Endothelial cell of umbilical vein (primary cell): ENCODE data around the gene ZFP62. TPM values are rescaled to one million over a fixed set of nuclear protein-coding genes. Genes with fewer than 3 reads are reported as not detected.

ENCODE experiments used
- BruUV-seq: library from RNA; stranded (reverse); fragments of 400-500 nt; replicated peaks from 2 replicates; lab custom pipeline; 2021; lab: Mats Ljungman, UMichigan
- CTCF ChIA-PET: fragments of 300-600, 350-600 bp; sonication (Branson Sonifier 250); formaldehyde crosslinking; loops from one replicate; lab custom pipeline; 2021; ENCODE audit warnings: antibody characterized with exemption, inconsistent platforms; lab: Charles Lee
- POLR2A ChIA-PET: fragments of 300-600, 350-600 bp; sonication (Branson Sonifier 250); formaldehyde crosslinking; loops from one replicate; lab custom pipeline; 2021; ENCODE audit warnings: antibody characterized with exemption, inconsistent platforms; lab: Charles Lee
- DNase-seq: peaks from one replicate; pipeline ENCODE4 v3.0.0-alpha.2; 2011; ENCODE audit warnings: low read depth, low spot score
- FAIRE-seq: peaks from 2 replicates; lab custom pipeline; 2011; peaks lifted over from hg19 to GRCh38; lab: Jason Lieb, UNC
- H2AFZ ChIP-seq: 2 replicates; pipeline ENCODE4 v1.6.0; 2012; ENCODE audit warnings: low read depth, low read length, control low read depth, inconsistent platforms
- H3K27ac ChIP-seq: 2 replicates; pipeline ENCODE4 v1.5.1; 2011; ENCODE audit warnings: low read depth, mild to moderate bottlenecking, control low read depth, low read length, moderate library complexity; ENCODE audit not compliant: insufficient read depth
- H3K27me3 ChIP-seq, 2 experiments: 2 replicates each; pipeline versions ENCODE4 v1.6.0 to v1.6.1; 2011; ENCODE audit warnings: low read length in 2 of 2, mixed read lengths in 1 of 2; ENCODE audit not compliant: control insufficient read depth in 2 of 2, insufficient read depth in 2 of 2
- H3K36me3 ChIP-seq, 2 experiments: 2 replicates in 1 of 2; 3 replicates in 1 of 2; pipeline ENCODE4 v1.5.1; 2011; ENCODE audit warnings: low read length in 2 of 2, mild to moderate bottlenecking in 1 of 2, moderate library complexity in 1 of 2; ENCODE audit not compliant: control insufficient read depth in 2 of 2, insufficient read depth in 2 of 2; ENCODE audit errors: extremely low read depth in 1 of 2
- H3K4me1 ChIP-seq: 3 replicates; pipeline ENCODE4 v1.5.1; 2011; ENCODE audit warnings: mild to moderate bottlenecking, low read length; ENCODE audit not compliant: control insufficient read depth, insufficient read depth; ENCODE audit errors: extremely low read depth
- H3K4me2 ChIP-seq: 2 replicates; pipeline ENCODE4 v1.6.1; 2011; ENCODE audit warnings: low read length, control low read depth, mixed read lengths; ENCODE audit not compliant: insufficient read depth
- H3K4me3 ChIP-seq, 3 experiments: fragments of 200-600 bp in 1 of 3; sonication (generic), shearing (Covaris generic) in 1 of 3; replicated peaks in 1 of 3; 2 replicates each; pipeline ENCODE4 v1.5.1; 2011 to 2016; ENCODE audit warnings: control low read depth in 3 of 3, low read length in 3 of 3, mild to moderate bottlenecking in 2 of 3, inconsistent platforms in 1 of 3, low read depth in 1 of 3, moderate library complexity in 1 of 3; ENCODE audit not compliant: insufficient read depth in 1 of 3
- H3K79me2 ChIP-seq: 2 replicates; pipeline ENCODE4 v1.6.0; 2012; ENCODE audit warnings: low read length, inconsistent platforms; ENCODE audit not compliant: control insufficient read depth, insufficient read depth
- H3K9ac ChIP-seq: replicated peaks from 2 replicates; pipeline ENCODE3; 2011; ENCODE audit warnings: low read length, control low read depth; ENCODE audit not compliant: insufficient read depth; ENCODE audit errors: extremely low read depth
- H3K9me1 ChIP-seq: replicated peaks from 3 replicates; pipeline ENCODE4 v1.6.0; 2011; ENCODE audit warnings: mild to moderate bottlenecking, low read length; ENCODE audit not compliant: control insufficient read depth, insufficient read depth; ENCODE audit errors: extremely low read depth
- H3K9me3 ChIP-seq: replicated peaks from 2 replicates; pipeline ENCODE4 v1.5.1; 2012; ENCODE audit warnings: low read length, inconsistent platforms; ENCODE audit not compliant: control insufficient read depth, insufficient read depth
- H4K20me1 ChIP-seq: replicated peaks from 2 replicates; pipeline ENCODE3; 2011; ENCODE audit warnings: mild to moderate bottlenecking, low read length; ENCODE audit not compliant: control insufficient read depth, insufficient read depth; ENCODE audit errors: extremely low read depth
- CTCF ChIP-seq, 2 donors: IDR thresholded peaks; 1 replicate in 1 of 2; 2 replicates in 1 of 2; pipeline ENCODE4 v1.5.1; 2011; ENCODE audit warnings: low read length in 2 of 2, mild to moderate bottlenecking in 2 of 2, moderate library complexity in 2 of 2, control low read depth in 1 of 2, inconsistent platforms in 1 of 2, low read depth in 1 of 2; ENCODE audit not compliant: insufficient read depth in 1 of 2; ENCODE audit errors: extremely low read depth in 1 of 2
- EZH2 ChIP-seq: IDR thresholded peaks from 2 replicates; pipeline ENCODE4 v1.6.1; 2012; ENCODE audit warnings: borderline replicate concordance, low read depth, mild to moderate bottlenecking, moderate library complexity, low read length, inconsistent platforms; ENCODE audit not compliant: severe bottlenecking
- FOS ChIP-seq: IDR thresholded peaks from 2 replicates; pipeline ENCODE4 v1.6.1; 2011; ENCODE audit warnings: mild to moderate bottlenecking, low read length, moderate library complexity, borderline replicate concordance; ENCODE audit not compliant: insufficient read depth
- GATA2 ChIP-seq: IDR thresholded peaks from 2 replicates; pipeline ENCODE4 v1.7.0; 2011; ENCODE audit warnings: low read depth, mild to moderate bottlenecking, moderate library complexity, mixed read lengths, low read length; ENCODE audit not compliant: insufficient read length, insufficient read depth
- JUN ChIP-seq: IDR thresholded peaks from 2 replicates; pipeline ENCODE4 v1.6.1; 2011; ENCODE audit warnings: borderline replicate concordance, low read depth; ENCODE audit not compliant: insufficient read length, insufficient read depth
- MAX ChIP-seq: IDR thresholded peaks from 2 replicates; pipeline ENCODE4 v1.6.1; 2011; ENCODE audit not compliant: insufficient read depth, insufficient read length
- MYC ChIP-seq: IDR thresholded peaks from one replicate; pipeline ENCODE4 v1.6.1; 2011; ENCODE audit warnings: mild to moderate bottlenecking, low read depth, low read length
- POLR2A ChIP-seq: IDR thresholded peaks from 2 replicates; pipeline ENCODE4 v1.6.1; 2012; ENCODE audit warnings: low read depth, mild to moderate bottlenecking, control low read depth, low read length
- POLR2AphosphoS5 ChIP-seq: IDR thresholded peaks from 2 replicates; pipeline ENCODE4 v1.6.1; 2012; ENCODE audit warnings: low read depth, mild to moderate bottlenecking, control low read depth, low read length, moderate library complexity; ENCODE audit not compliant: insufficient read depth
- dilution Hi-C: fragments of 300-500 bp; cut with MboI; formaldehyde crosslinking; loops from one replicate; pipeline ENCODE4 v1.15.0; 2019; ENCODE audit warnings: low sequenced_read_pairs; ENCODE audit not compliant: extremely low pct_ligation_motif_present
- intact Hi-C: fragments of 100-400 bp; cut with micrococcal nuclease; formaldehyde crosslinking; loops from one replicate; pipeline ENCODE4 v1.10.0; 2022
- polyA plus RNA-seq, 4 experiments: library from polyadenylated mRNA; depleted of rRNA in 3 of 4; stranded (reverse) in 3 of 4; unstranded in 1 of 4; fragments of >200 nt; gene quantifications; 2 replicates each; pipeline versions ENCODE4 v1.2.1 to v1.2.3, GENCODE V29; 2011 to 2012; ENCODE audit warnings: missing spikeins in 1 of 4
- total RNA-seq: library from RNA; stranded (reverse); gene quantifications from 2 replicates; pipeline ENCODE4 v1.2.3, GENCODE V29; 2021

The ZFP62 gene
- total and polyA plus RNA-seq, 2 donors (not counting 3 experiments of a cell fraction or from before 2014, with no cell fraction given), result 3.7 to 19.7 TPM

GRCh38 chr5:180823346-180823745 is 37.7 kb downstream of the ZFP62 start:
- H2AFZ ChIP-seq, result no peak overlapping the region
- no peaks in the 10 kb centered on the region for H3K9me1 ChIP-seq
- H3K27ac ChIP-seq, result no peak overlapping the region
- H3K4me3 ChIP-seq, result no peak overlapping the region
- ChIA-PET POLR2A (no interaction called here), CTCF (interaction anchor here (1.1 kb wide), 1 partner anchor 29 kb away, joined by 3 read pairs; no protein-coding TSS in a partner anchor)
- H3K9ac ChIP-seq, result no peak overlapping the region
- H3K4me2 ChIP-seq, result no peak overlapping the region
- dilution Hi-C loops, result no loop called here
- H3K36me3 ChIP-seq, result no peaks in the 10 kb centered on the region
- DNase-seq (no peak), FAIRE-seq (no peak)
- H4K20me1 ChIP-seq, result no peaks in the 10 kb centered on the region
- peaks cover 9% of the 10 kb centered on the region for H3K4me1 ChIP-seq
- BruUV-seq, result no TSS peak
- intact Hi-C loops, result no loop called here
- H3K79me2 ChIP-seq, result no peaks in the 10 kb centered on the region
- TF ChIP-seq JUN (no peak), EZH2 (no peak), MAX (no peak), MYC (no peak), CTCF (IDR thresholded peaks at IDR 0.05; ENCODE audit: extremely low read depth in 1 of 2, insufficient read depth in 1 of 2, low read depth in 1 of 2, low read length in 2 of 2) (no peak)
- H3K27me3 ChIP-seq, result no peaks in the 10 kb centered on the region
- no peaks in the 10 kb centered on the region for H3K9me3 ChIP-seq

GRCh38 chr5:180821538-180821937 is 39.5 kb downstream of the ZFP62 start:
- Histone ChIP-seq H3K36me3 (no peaks in the 10 kb centered on the region), H3K9ac (no peak overlapping the region), H3K4me2 (no peak overlapping the region), H2AFZ (no peak overlapping the region), H3K9me1 (no peaks in the 10 kb centered on the region), H3K27me3 (no peaks in the 10 kb centered on the region), H3K4me1 (peaks cover 23% of the 10 kb centered on the region), H3K4me3 (no peak overlapping the region), H4K20me1 (no peaks in the 10 kb centered on the region), H3K79me2 (no peaks in the 10 kb centered on the region), H3K27ac (no peak overlapping the region), H3K9me3 (no peaks in the 10 kb centered on the region)
- intact Hi-C loops, result no loop called here
- TF ChIP-seq CTCF (IDR thresholded peaks at IDR 0.05; ENCODE audit: extremely low read depth in 1 of 2, insufficient read depth in 1 of 2, low read depth in 1 of 2, low read length in 2 of 2) (no peak), MYC (no peak), JUN (no peak), GATA2 (no peak), EZH2 (no peak), POLR2AphosphoS5 (no peak), MAX (no peak), FOS (no peak), POLR2A (no peak)
- ChIA-PET CTCF (no interaction called here), POLR2A (no interaction called here)
- DNase-seq (no peak), FAIRE-seq (no peak)
- dilution Hi-C loops, result no loop called here
- no TSS peak for BruUV-seq
